ENCODE data around the gene CDC34. TPM values are rescaled to one million over a fixed set of nuclear protein-coding genes. Genes with fewer than 3 reads are reported as not detected.

CDC34 gene
- total RNA-seq, 1 donor from 2014 or later: 265 TPM

DNA sequence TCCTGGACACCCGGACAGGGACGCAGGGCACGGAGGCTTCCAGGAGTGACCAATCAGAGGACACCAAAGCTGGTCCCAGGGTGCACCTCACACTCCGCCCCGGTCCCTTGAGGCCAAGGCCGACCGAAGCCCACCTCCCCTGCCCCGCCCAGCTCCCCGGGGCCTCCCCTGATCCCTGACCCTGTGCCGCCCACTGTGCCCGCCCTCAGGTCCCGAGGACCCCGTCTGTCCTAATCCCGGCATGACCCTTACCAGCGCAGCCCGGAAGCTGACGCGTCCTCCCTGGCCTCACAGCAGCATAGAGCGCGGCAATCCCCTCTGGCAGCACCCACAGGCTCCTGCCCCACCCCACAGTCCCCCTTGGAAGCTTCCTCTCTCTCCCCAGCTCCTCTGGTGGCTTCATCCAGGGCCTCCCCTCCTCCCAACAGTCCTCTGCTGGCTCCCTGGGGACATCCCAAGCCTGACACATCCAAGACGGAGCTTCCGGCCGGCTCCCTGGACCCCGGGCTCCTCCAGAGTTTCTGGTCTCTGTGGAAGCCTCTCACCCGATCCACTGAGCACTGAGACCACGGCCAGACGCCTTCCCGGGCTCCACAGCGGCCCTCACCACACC lies 7.4 kb upstream of the CDC34 start:
- DNase-seq (ENCODE audit: low read depth): no peak
- TF ChIP-seq CTCF (conservative IDR thresholded peaks at IDR 0.05; ENCODE audit: low read depth, low read length): no peak
- H3K4me3 ChIP-seq (ENCODE audit: low read depth, low read length): no peak overlapping the region

DNA sequence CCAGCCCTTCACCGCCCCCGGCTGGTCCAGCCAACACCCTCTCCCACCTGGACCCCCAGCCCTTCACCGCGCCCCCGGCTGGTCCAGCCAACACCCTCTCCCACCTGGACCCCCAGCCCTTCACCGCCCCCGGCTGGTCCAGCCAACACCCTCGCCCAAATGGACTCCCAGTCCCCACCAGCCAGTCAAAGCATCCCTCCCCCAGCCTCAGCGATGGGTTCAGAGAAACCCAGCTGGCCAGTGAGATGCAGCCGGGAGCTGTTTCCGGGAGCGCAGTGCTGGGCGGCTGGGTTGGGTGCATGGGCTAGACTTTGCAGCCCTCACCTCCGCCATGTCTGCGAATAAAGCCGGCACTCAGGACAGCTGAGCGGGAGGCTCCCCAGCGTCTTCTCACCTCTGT lies 6.5 kb upstream of the CDC34 start:
- no peak for TF ChIP-seq CTCF (conservative IDR thresholded peaks at IDR 0.05; ENCODE audit: low read depth, low read length)
- DNase-seq (ENCODE audit: low read depth): no peak
- no peak overlapping the region for H3K4me3 ChIP-seq (ENCODE audit: low read depth, low read length)

DNA sequence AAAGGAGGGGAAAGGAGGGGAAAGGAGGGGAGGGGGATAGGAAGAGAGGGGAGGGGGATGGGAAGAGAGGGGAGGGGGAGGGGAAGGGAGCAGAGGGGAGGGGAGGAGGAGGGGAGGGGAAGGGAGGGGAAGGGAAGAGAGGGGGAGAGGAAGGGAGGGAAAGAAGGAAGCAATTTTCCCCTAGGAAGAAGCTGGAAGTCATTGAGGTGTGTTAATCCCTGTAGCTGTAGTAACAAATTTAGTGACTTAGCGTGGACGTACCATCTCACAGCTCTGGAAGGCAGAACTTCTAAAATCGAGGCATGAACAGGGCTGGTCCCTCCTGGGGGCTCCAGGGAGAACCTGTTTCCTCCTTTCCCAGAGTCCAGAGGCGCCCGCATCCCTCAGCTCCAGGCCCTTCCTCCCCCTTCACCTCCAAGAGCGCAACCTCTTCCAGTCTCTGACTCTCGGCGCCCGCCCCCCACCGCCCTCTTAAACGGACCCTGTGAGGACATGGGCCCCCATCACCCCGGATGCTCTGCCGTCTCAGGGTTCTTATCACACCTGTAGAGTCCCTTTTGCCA lies 5.6 kb upstream of the CDC34 start:
- no peak overlapping the region for H3K4me3 ChIP-seq (ENCODE audit: low read depth, low read length)
- TF ChIP-seq CTCF (conservative IDR thresholded peaks at IDR 0.05; ENCODE audit: low read depth, low read length): no peak
- DNase-seq (ENCODE audit: low read depth): no peak

DNA sequence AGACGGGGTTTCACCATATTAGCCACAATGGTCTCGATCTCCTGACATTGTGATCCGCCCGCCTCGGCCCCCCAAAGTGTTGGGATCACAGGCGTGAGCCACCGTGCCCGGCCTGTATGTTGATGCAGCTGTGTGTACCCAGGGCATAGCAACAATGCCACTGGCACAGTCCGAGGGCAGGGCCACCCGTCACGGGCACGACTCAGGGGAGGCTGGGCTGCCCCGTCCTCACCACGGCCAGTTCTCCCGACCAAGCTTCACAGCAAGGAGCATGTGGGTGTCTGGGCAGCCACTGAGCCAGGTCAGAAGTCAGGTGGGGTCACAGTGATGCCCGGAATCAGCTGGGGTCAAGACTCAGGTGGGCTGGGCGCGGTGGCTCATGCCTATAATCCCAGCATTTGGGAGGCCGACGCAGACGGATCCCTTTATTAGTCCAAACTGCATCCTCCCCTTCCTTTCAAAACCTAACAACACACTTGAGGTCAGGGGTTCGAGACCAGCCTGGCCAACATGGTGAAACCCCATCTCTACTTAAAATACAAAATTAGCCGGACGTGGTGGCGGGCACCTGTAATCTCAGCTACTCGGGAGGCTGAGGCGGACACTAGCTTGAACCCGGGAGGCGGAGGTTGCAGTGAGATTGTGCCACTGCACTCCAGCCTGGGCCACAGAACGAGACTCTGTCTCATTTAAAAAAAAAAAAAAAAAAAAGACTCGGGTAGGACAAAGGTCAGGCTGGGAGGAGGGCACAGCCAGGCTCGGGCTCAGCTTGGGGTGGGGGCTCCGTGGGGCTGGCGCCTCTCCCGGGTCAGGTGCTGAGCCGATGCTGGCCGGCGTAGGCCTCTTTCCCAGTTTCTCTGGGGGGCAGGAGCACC lies 1.2 kb upstream of the CDC34 start:
- DNase-seq (ENCODE audit: low read depth): no peak
- peak overlapping the region; percentile 74 for H3K4me3 ChIP-seq (ENCODE audit: low read depth, low read length)
- no peak for TF ChIP-seq CTCF (conservative IDR thresholded peaks at IDR 0.05; ENCODE audit: low read depth, low read length)

- no peak for DNase-seq (ENCODE audit: low read depth)
- H3K4me3 ChIP-seq (ENCODE audit: low read depth, low read length): peak overlapping the region; percentile 97
- TF ChIP-seq CTCF (conservative IDR thresholded peaks at IDR 0.05; ENCODE audit: low read depth, low read length): no peak
Measured at GRCh38 chr19:531009-531752, 379 bp upstream of the CDC34 start.

DNA sequence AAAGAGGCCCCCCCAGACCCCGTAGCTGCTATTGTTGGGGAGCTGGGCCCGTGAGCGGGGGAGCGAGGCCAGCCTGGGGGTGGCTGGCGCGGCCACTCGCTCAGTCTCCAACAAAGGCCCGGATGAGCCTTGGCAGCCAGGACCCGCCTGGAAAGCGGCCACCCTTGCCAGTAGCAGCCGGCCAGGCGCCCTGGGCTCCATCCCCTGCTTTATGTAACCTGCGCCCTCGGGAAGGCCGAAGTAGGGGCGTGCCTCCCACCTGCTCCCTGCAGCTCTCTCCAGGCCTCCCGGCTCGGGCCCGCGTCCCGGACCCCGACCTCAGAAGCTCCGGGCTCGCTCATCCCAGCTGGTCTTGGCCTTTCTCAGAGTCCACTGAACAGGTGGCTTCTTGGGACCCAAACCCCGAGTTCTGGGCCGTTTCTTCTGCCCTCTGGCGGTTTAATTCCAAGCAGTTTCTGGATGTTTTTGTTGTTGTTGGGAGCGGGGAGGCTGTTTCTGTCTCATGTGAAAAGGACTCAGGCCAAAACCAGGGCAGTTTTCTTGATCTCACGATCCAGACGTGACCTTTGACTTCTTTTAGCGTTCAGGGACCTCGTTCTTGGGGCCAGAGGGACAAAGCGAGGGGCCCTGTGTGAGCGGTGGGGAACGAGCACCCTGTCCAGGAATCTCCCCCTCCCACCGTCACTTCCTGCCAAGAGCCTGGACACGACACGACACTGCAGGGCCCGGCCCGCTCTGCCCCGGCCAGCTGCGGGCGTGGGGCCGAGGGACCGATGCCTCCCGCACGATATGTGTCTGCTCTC lies 1.2 kb downstream of the CDC34 start:
- no peak for DNase-seq (ENCODE audit: low read depth)

More for the DNA sequence above, 1.2 kb downstream of the CDC34 start:
- peak; percentile 62 for TF ChIP-seq CTCF (conservative IDR thresholded peaks at IDR 0.05; ENCODE audit: low read depth, low read length)
- H3K4me3 ChIP-seq (ENCODE audit: low read depth, low read length): peak overlapping the region; percentile 97
